H9 (cell line): ENCODE results near the gene TEX53. TPM values are rescaled to one million over a fixed set of nuclear protein-coding genes. Genes with fewer than 3 reads are reported as not detected.

Experiments
- DNase-seq: peaks from one replicate; pipeline ENCODE4 v3.0.0-alpha.2; 2017
- H2AFZ ChIP-seq: one replicate; pipeline ENCODE4 v1.6.1; 2013; ENCODE audit warnings: mild to moderate bottlenecking, low read length, control low read depth, moderate library complexity
- H2AK5ac ChIP-seq: 2 replicates; pipeline ENCODE4 v1.6.1; 2013; ENCODE audit warnings: low read length, control low read depth, mixed read lengths; ENCODE audit not compliant: insufficient read length
- H2BK120ac ChIP-seq: one replicate; pipeline ENCODE4 v1.6.1; 2013; ENCODE audit warnings: low read depth, mild to moderate bottlenecking, low read length, control low read depth, inconsistent platforms; ENCODE audit not compliant: poor library complexity, severe bottlenecking
- H2BK12ac ChIP-seq: 2 replicates; pipeline ENCODE4 v1.6.1; 2013; ENCODE audit warnings: low read length, control low read depth, mixed read lengths, low read depth; ENCODE audit not compliant: insufficient read length
- H2BK15ac ChIP-seq: 2 replicates; pipeline ENCODE4 v1.6.1; 2013; ENCODE audit warnings: low read depth, low read length, control low read depth
- H2BK20ac ChIP-seq: one replicate; pipeline ENCODE4 v1.6.1; 2013; ENCODE audit warnings: low read depth, mild to moderate bottlenecking, low read length, control low read depth, inconsistent platforms; ENCODE audit not compliant: poor library complexity, severe bottlenecking
- H2BK5ac ChIP-seq: 2 replicates; pipeline ENCODE4 v1.6.1; 2013; ENCODE audit warnings: low read length, control low read depth, mixed read lengths; ENCODE audit not compliant: insufficient read length
- H3K14ac ChIP-seq: 2 replicates; pipeline ENCODE4 v1.6.1; 2013; ENCODE audit warnings: low read length, control low read depth; ENCODE audit not compliant: insufficient read depth
- H3K18ac ChIP-seq: 2 replicates; pipeline ENCODE4 v1.6.1; 2013; ENCODE audit warnings: low read depth, mild to moderate bottlenecking, mixed read lengths, low read length, control low read depth; ENCODE audit not compliant: insufficient read length
- H3K23ac ChIP-seq: 2 replicates; pipeline ENCODE4 v1.6.1; 2013; ENCODE audit warnings: low read length, control low read depth, mixed read lengths, low read depth; ENCODE audit not compliant: insufficient read length
- H3K23me2 ChIP-seq: 2 replicates; pipeline ENCODE4 v1.6.1; 2013; ENCODE audit warnings: low read depth, mild to moderate bottlenecking, mixed read lengths, low read length, control low read depth; ENCODE audit not compliant: insufficient read length, poor library complexity, severe bottlenecking
- H3K27ac ChIP-seq: 2 replicates; pipeline ENCODE4 v1.5.1; 2013; ENCODE audit warnings: low read length, control low read depth, mixed read lengths, low read depth; ENCODE audit not compliant: insufficient read length
- H3K27me3 ChIP-seq: 2 replicates; pipeline ENCODE4 v1.6.1; 2013; ENCODE audit warnings: low read length, control low read depth, inconsistent platforms; ENCODE audit not compliant: insufficient read depth
- H3K4ac ChIP-seq: 2 replicates; pipeline ENCODE4 v1.6.1; 2013; ENCODE audit warnings: low read depth, mild to moderate bottlenecking, control low read depth, inconsistent platforms, low read length, moderate library complexity
- H3K4me1 ChIP-seq: 2 replicates; pipeline ENCODE4 v1.6.1; 2013; ENCODE audit warnings: low read length, control low read depth, inconsistent platforms; ENCODE audit not compliant: insufficient read depth
- H3K4me2 ChIP-seq: 2 replicates; pipeline ENCODE4 v1.6.1; 2013; ENCODE audit warnings: low read length, control low read depth, mixed read lengths; ENCODE audit not compliant: insufficient read length, insufficient read depth
- H3K56ac ChIP-seq: 2 replicates; pipeline ENCODE4 v1.6.1; 2013; ENCODE audit warnings: low read depth, mild to moderate bottlenecking, mixed read lengths, low read length, control low read depth; ENCODE audit not compliant: insufficient read length
- H3K79me1 ChIP-seq: 2 replicates; pipeline ENCODE4 v1.6.1; 2013; ENCODE audit warnings: low read depth, mild to moderate bottlenecking, moderate library complexity, low read length, control low read depth, inconsistent platforms; ENCODE audit not compliant: insufficient read depth, poor library complexity, severe bottlenecking
- H3K79me2 ChIP-seq: 2 replicates; pipeline ENCODE4 v1.6.1; 2013; ENCODE audit warnings: low read length, control low read depth, inconsistent platforms; ENCODE audit not compliant: insufficient read depth
- H3K9ac ChIP-seq: 2 replicates; pipeline ENCODE4 v1.6.1; 2013; ENCODE audit warnings: low read length, control low read depth, mixed read lengths; ENCODE audit not compliant: insufficient read length; ENCODE audit errors: extremely low read depth
- H3K9me3 ChIP-seq: one replicate; pipeline ENCODE4 v1.6.1; 2013; ENCODE audit warnings: low read depth, low read length, inconsistent platforms; ENCODE audit not compliant: control insufficient read depth
- H3T11ph ChIP-seq: one replicate; pipeline ENCODE4 v1.6.1; 2013; ENCODE audit warnings: mild to moderate bottlenecking, low read length, control low read depth, inconsistent platforms
- H4K20me1 ChIP-seq: one replicate; pipeline ENCODE4 v1.6.1; 2013; ENCODE audit not compliant: control insufficient read depth, insufficient read length, insufficient read depth
- H4K5ac ChIP-seq: 2 replicates; pipeline ENCODE4 v1.6.1; 2013; ENCODE audit warnings: low read depth, mild to moderate bottlenecking, mixed read lengths, low read length, control low read depth; ENCODE audit not compliant: insufficient read length
- H4K8ac ChIP-seq: replicated peaks from 2 replicates; pipeline ENCODE4 v1.6.1; 2013; ENCODE audit warnings: low read length, control low read depth, mixed read lengths, low read depth; ENCODE audit not compliant: insufficient read length
- H4K91ac ChIP-seq: 2 replicates; pipeline ENCODE4 v1.6.1; 2013; ENCODE audit warnings: low read depth, mild to moderate bottlenecking, moderate library complexity, mixed read lengths, low read length, control low read depth; ENCODE audit not compliant: insufficient read length
- H3K27ac Mint-ChIP-seq, 3 experiments: 2 replicates in 2 of 3; 3 replicates in 1 of 3; pipeline ENCODE4 v1.8.0; 2020 to 2021; ENCODE audit warnings: mixed read lengths in 3 of 3, mild to moderate bottlenecking in 1 of 3, moderate library complexity in 1 of 3
- H3K27me3 Mint-ChIP-seq: 2 replicates; pipeline ENCODE4 v1.8.0; 2021; ENCODE audit warnings: low read depth, mild to moderate bottlenecking, moderate library complexity, mixed read lengths
- H3K36me3 Mint-ChIP-seq, 3 experiments: 2 replicates in 2 of 3; 3 replicates in 1 of 3; pipeline ENCODE4 v1.8.0; 2020 to 2021; ENCODE audit warnings: low read depth in 3 of 3, mixed read lengths in 3 of 3; ENCODE audit not compliant: insufficient read depth in 1 of 3
- H3K4me1 Mint-ChIP-seq, 2 experiments: 2 replicates each; pipeline ENCODE4 v1.8.0; 2020; ENCODE audit warnings: mixed read lengths in 2 of 2
- H3K4me3 Mint-ChIP-seq, 2 experiments: 2 replicates in 1 of 2; 3 replicates in 1 of 2; pipeline ENCODE4 v1.8.0; 2020 to 2021; ENCODE audit warnings: mild to moderate bottlenecking in 2 of 2, mixed read lengths in 2 of 2, moderate library complexity in 1 of 2
- H3K9me3 Mint-ChIP-seq, 2 experiments: 2 replicates in 1 of 2; 3 replicates in 1 of 2; pipeline ENCODE4 v1.8.0; 2020; ENCODE audit warnings: mild to moderate bottlenecking in 2 of 2, mixed read lengths in 2 of 2, moderate library complexity in 1 of 2
- WGBS: extraction: QIAGEN DNeasy Blood & Tissue Kit; methylation state at CpG from one replicate; pipeline ENCODE4 v1.1.7; 2013; ENCODE audit warnings: missing lambda C conversion rate, low lambda C conversion rate, mixed read lengths; ENCODE audit not compliant: insufficient read length; ENCODE audit errors: extremely low coverage; 5-methylcytosine and 5-hydroxymethylcytosine counted together
- total RNA-seq: library from RNA; stranded (reverse); gene quantifications from 2 replicates; pipeline ENCODE4 v1.2.1, GENCODE V29; 2021
- TF ChIP-seq, protein P1 (sequence below): fragments of 200-600 bp; sonication (generic); conservative IDR thresholded peaks from 3 replicates; pipeline ENCODE4 v1.8.0; 2021; ENCODE audit warnings: antibody characterized with exemption, mild to moderate bottlenecking

Gene TEX53
- total RNA-seq, 1 experiment from 2014 or later = not detected

DNA sequence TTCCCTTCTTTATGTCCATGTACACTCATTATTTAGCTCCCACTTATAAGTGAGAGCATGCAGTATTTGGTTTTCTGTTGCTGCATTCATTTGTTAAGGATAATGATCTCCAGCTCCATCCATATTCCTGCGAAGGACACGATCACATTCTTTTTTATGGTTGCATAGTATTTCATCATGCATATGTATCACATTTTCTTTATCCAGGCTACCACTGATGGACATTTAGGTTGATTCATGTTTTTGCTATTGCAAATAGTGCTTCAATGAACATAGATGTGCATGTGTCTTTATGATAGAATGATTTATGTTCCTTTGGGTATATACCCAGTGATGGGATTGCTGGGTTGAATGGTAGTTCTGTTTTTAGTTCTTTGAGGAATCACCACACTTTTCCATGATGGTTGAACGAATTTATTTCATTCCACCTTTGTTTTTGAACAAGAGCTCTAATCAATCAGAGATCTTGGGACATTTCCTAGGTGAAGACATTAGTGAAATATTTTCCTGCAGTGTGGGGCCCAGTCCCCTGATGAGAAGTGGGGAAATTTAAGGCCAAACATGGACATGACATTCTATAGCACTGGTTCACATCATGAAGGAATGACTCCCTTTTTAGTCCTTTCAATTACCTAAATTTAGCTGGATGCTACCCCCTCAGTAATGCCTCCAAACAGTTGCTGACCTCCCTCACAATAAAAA, 31.5 kb upstream of the TEX53 start:
- no CpG with 5 or more reads among the region's 3 CpGs for WGBS
- no peak overlapping the region for H3K27ac Mint-ChIP-seq

More for the DNA sequence above, 31.5 kb upstream of the TEX53 start:
- Histone ChIP-seq H3K14ac (no peak overlapping the region), H2BK15ac (no peak overlapping the region), H3K4me1 (no peaks in the 10 kb centered on the region), H3K18ac (no peak overlapping the region), H2AK5ac (no peak overlapping the region), H3K27me3 (no peaks in the 10 kb centered on the region; the same call in 1 of the 2 replicates), H4K20me1 (no peaks in the 10 kb centered on the region), H3K56ac (no peak overlapping the region), H3K23ac (no peak overlapping the region), H3K4ac (no peak overlapping the region), H3K4me2 (no peak overlapping the region), H3T11ph (no peak overlapping the region), H2BK12ac (no peak overlapping the region), H2BK5ac (no peak overlapping the region), H4K8ac (no peak overlapping the region), H3K27ac (no peak overlapping the region), H4K91ac (no peak overlapping the region), H3K9me3 (no peaks in the 10 kb centered on the region), H2BK20ac (no peak overlapping the region), H3K9ac (no peak overlapping the region), H3K79me2 (no peaks in the 10 kb centered on the region), H3K23me2 (no peaks in the 10 kb centered on the region), H4K5ac (no peak overlapping the region), H2BK120ac (no peak overlapping the region), H2AFZ (no peak overlapping the region), H3K79me1 (no peaks in the 10 kb centered on the region)
- Mint-ChIP-seq H3K9me3 (no peaks in the 10 kb centered on the region), H3K4me1 (peaks cover 10 to 21% of the 10 kb centered on the region in 2 experiments), H3K27me3 (peaks cover 49% of the 10 kb centered on the region), H3K36me3 (no peaks in the 10 kb centered on the region), H3K4me3 (no peak overlapping the region)
- TF ChIP-seq, protein P1, sequence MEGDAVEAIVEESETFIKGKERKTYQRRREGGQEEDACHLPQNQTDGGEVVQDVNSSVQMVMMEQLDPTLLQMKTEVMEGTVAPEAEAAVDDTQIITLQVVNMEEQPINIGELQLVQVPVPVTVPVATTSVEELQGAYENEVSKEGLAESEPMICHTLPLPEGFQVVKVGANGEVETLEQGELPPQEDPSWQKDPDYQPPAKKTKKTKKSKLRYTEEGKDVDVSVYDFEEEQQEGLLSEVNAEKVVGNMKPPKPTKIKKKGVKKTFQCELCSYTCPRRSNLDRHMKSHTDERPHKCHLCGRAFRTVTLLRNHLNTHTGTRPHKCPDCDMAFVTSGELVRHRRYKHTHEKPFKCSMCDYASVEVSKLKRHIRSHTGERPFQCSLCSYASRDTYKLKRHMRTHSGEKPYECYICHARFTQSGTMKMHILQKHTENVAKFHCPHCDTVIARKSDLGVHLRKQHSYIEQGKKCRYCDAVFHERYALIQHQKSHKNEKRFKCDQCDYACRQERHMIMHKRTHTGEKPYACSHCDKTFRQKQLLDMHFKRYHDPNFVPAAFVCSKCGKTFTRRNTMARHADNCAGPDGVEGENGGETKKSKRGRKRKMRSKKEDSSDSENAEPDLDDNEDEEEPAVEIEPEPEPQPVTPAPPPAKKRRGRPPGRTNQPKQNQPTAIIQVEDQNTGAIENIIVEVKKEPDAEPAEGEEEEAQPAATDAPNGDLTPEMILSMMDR = no peak
- DNase-seq = no peak
